ENCODE results near the gene ACSF3. TPM values are rescaled to one million over a fixed set of nuclear protein-coding genes. Genes with fewer than 3 reads are reported as not detected.

ACSF3 gene
- total and polyA plus RNA-seq, 5 experiments from 2014 or later: 21.3 to 64.4 (median 44.7) TPM

DNA sequence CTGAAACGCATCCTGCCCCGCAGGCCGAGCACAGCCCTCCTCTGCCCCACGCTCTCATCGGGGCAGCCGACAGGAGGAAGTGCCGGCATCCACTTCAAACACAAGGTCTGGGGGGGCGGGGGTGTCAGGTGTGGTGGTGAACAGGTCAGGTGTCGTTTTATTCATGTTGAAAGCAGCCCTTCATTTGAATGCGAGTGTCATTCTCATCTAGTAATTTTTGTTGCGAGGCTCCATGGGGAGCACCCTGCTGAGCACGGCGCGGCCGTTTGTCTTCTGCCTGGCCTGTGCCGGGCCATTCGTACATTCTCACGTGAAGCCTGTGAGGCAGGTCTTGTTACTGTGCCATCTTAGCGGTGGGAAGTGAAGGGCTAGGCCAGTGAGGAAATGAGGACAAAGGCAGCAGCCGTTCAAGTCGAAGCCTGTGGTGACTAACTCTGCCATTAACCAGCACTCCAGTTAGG, 1.9 kb downstream of the ACSF3 start:
- ATAC-seq: no peak
- POLR2A ChIA-PET: interaction anchor here (5.9 kb wide), 1 partner anchor 19 kb away, joined by 51 read pairs; no protein-coding TSS in a partner anchor
- H3K27me3 Mint-ChIP-seq: peaks cover 0 to 7% (median 4%) of the 10 kb centered on the region in 5 donors

DNA sequence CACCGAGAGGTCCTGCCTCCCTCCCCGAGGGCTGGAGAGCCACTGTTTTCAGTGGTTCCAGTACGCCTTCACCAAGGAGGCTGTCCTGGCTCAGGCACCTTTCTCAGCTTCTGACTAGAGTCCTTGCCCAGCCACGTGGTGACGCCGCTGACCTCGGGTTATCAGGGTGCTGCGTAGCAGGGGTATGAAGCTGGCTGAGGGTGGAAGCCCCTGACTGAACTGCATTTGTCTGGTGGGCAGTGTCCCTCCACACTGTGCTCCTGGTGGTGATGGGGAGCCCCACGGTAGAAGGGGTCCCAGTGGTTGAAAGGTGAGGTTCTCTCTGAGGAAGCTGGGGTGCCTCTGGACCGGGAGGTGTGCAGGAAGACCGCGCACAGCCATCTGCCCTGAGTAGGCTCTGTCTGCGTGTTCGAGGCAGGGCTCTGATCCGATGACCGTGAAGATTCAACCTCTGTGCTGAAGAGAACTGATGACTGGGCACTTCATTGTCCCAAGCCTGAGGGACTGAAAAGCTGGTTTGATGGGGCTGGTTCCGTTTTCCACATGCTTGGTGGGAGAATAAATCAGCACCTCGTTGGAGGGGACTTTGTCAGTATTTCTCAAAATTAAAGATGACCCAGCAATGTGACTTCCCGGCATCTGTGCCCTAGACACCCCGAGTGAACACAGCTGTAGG, 2.5 kb downstream of the ACSF3 start:
- H3K9me3 Mint-ChIP-seq: no peaks in the 10 kb centered on the region
- peak overlapping the region; percentile 96 to 100 (median 99) for H3K27ac Mint-ChIP-seq
- peak overlapping the region; percentile 28 to 98 (median 90) for H3K4me3 Mint-ChIP-seq
- DNase-seq (no peak), ATAC-seq (no peak)
- POLR2A ChIA-PET: interaction anchor here (0.9 to 5.9 kb wide), 4 partner anchors 19 to 239 kb away, joined by 3 to 51 read pairs (median 6); partner anchors contain the start of genes GALNS, TRAPPC2L and ZNF778
- H3K36me3 Mint-ChIP-seq: peaks cover 0 to 16% (median 0%) of the 10 kb centered on the region in 3 donors
- H3K27me3 Mint-ChIP-seq: peaks cover 0 to 2% (median 0%) of the 10 kb centered on the region in 5 donors
- H3K4me1 Mint-ChIP-seq: peaks cover 27 to 69% (median 63%) of the 10 kb centered on the region in 4 donors

More for the DNA sequence above, 1.9 kb downstream of the ACSF3 start:
- DNase-seq: no peak
- Mint-ChIP-seq H3K36me3 (peaks cover 0 to 12% (median 0%) of the 10 kb centered on the region in 3 donors), H3K9me3 (no peaks in the 10 kb centered on the region), H3K27ac (peak overlapping the region; percentile 70 to 100 (median 99)), H3K4me3 (peak overlapping the region; percentile 57 to 98 (median 94)), H3K4me1 (peaks cover 27 to 68% (median 62%) of the 10 kb centered on the region in 4 donors)

DNA sequence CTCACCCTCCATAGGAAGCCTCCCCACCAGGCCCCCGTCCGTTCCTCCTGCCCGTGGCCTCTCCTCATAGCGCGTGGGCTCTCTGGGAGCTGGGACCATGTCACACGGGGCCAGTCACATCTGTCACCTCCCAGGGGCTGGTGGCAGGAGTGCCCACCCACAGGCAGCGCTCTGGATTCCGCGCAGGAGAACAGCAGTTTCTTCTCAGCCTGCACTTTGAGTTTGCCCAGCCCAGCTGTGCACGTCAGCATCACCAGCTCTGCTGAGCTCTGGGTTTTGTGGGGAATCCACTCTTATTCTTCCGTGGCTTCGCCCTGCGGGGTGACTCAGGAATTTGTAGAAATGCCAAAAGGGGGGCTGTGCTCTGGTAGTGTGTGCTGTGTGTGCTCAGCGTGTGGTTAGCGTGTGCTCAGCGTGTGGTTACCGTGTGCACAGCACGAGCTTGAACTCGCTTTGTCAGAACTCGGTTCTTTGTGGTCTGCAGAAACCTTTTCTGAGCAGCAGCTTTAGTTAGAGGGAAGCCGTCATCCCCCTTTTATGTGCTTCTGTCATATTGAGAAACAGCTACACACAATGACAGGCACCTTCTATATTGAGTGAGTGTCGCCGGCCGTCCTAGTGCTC, 3.2 kb downstream of the ACSF3 start:
- Mint-ChIP-seq H3K4me3 (peak overlapping the region; percentile 78 to 98 (median 90)), H3K4me1 (peaks cover 27 to 76% (median 64%) of the 10 kb centered on the region in 4 donors), H3K27ac (peak overlapping the region; percentile 96 to 100 (median 99)), H3K27me3 (no peaks in the 10 kb centered on the region), H3K36me3 (peaks cover 0 to 23% (median 4%) of the 10 kb centered on the region in 3 donors), H3K9me3 (no peaks in the 10 kb centered on the region)
- POLR2A ChIA-PET: interaction anchor here (0.9 to 5.9 kb wide), 6 partner anchors 18 to 240 kb away, joined by 3 to 51 read pairs (median 4); partner anchors contain the start of genes GALNS, TRAPPC2L and ZNF778
- ATAC-seq: peak; percentile 73 to 77
- peak; percentile 29 to 91 (median 76) for DNase-seq

DNA sequence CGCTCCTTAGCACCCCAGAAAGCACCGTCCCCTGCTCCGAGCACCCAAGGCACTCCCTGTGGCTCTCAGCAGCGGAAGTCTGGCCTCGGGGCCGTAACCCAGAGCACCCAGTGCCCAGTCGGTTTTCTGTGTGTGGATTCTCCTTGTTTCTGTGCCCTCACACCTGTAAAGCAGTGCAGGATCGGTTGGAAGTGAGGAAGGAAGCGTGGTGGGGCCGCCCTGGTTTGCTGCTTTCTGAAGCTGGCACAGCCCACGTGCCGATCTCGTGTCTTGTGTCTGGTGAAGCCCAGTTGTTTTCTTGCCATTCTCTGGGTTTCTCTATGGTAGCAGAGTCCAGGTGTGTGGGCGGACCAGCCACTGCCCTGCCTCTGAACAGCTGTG, 3.7 kb downstream of the ACSF3 start:
- H3K36me3 Mint-ChIP-seq: peaks cover 0 to 23% (median 4%) of the 10 kb centered on the region in 3 donors
- peak overlapping the region; percentile 96 to 100 (median 99) for H3K27ac Mint-ChIP-seq
- DNase-seq (no peak), ATAC-seq (peak in 1 of 2 donors; percentile 6)
- H3K27me3 Mint-ChIP-seq: no peaks in the 10 kb centered on the region
- peaks cover 29 to 79% (median 63%) of the 10 kb centered on the region in 4 donors for H3K4me1 Mint-ChIP-seq
- no peaks in the 10 kb centered on the region for H3K9me3 Mint-ChIP-seq
- POLR2A ChIA-PET: interaction anchor here (1.1 to 5.9 kb wide), 6 partner anchors 12 to 143 kb away, joined by 3 to 51 read pairs (median 6); partner anchors contain the start of gene ZNF778
- H3K4me3 Mint-ChIP-seq: peak overlapping the region; percentile 78 to 98 (median 90)

DNA sequence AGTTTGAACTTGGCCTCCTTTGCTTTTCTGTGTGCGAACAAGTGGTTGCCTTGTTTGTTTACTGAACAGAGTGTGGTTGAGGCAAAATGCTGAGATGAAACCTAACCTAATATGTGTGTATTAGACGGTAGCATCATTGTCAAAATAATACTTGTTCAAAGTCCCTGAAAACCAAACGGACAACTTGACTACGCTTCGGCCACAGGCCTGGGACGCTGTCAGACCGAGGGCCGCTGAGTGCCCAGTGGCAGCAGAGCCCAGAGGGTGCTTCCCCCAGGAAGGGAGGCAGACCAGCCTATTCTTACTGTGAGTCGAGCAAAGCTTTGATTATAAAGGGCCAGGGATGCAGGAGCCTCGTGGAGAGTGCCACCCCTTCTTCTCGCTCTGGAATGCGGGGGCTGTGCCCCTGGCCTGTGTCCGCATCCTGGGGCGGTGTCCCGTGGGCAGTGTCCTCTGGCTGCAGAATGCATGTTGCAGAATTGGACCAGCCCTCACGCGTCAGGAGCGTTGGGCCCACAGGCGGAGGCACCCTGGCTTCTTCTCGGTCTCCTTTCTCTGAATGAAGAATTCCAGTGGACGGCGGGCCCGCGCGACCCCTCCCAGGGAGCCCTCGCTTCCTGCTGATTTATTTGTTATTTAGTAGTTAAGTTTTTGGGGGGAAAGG, 5.2 kb downstream of the ACSF3 start:
- POLR2A ChIA-PET: interaction anchor here (0.5 to 5.9 kb wide), 4 partner anchors 16 to 1334 kb away, joined by 3 to 51 read pairs (median 4); no protein-coding TSS in a partner anchor
- ATAC-seq (no peak), DNase-seq (no peak)
- Mint-ChIP-seq H3K27me3 (no peaks in the 10 kb centered on the region), H3K9me3 (no peaks in the 10 kb centered on the region), H3K4me3 (peak overlapping the region in 9 of 10 donors; percentile 85 to 98 (median 90)), H3K27ac (peak overlapping the region; percentile 81 to 100 (median 99)), H3K36me3 (peaks cover 0 to 37% (median 9%) of the 10 kb centered on the region in 3 donors), H3K4me1 (peaks cover 31 to 82% (median 61%) of the 10 kb centered on the region in 4 donors)

DNA sequence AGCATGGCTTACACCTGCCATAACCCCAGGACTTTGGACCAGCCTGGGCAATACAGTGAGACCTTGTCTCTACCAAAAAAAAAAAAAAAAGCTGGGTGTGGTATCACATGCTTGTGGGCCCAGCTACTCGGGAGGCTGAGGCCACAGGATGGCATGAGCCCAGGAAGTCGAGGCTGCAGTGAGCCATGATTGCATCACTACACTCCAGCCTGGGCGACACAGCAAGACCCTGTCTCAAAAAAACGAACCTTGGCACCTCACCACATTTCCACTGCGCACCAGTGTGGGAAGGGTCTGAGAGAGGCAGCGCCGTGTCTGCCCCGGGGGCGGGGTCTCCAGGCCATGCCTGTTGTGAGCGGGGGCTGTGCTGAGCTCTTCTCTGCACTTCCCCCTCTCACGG, 6.3 kb downstream of the ACSF3 start:
- Mint-ChIP-seq H3K9me3 (no peaks in the 10 kb centered on the region), H3K36me3 (peaks cover 0 to 47% (median 9%) of the 10 kb centered on the region in 3 donors), H3K27me3 (no peaks in the 10 kb centered on the region), H3K27ac (peak overlapping the region in 6 of 10 donors; percentile 49 to 94 (median 70)), H3K4me1 (peaks cover 28 to 73% (median 52%) of the 10 kb centered on the region in 4 donors), H3K4me3 (peak overlapping the region in 1 of 10 donors; percentile 53)
- POLR2A ChIA-PET: interaction anchor here (5.9 kb wide), 1 partner anchor 15 kb away, joined by 51 read pairs; no protein-coding TSS in a partner anchor
- no peak for ATAC-seq
- DNase-seq: peak in 1 of 10 donors; percentile 45

DNA sequence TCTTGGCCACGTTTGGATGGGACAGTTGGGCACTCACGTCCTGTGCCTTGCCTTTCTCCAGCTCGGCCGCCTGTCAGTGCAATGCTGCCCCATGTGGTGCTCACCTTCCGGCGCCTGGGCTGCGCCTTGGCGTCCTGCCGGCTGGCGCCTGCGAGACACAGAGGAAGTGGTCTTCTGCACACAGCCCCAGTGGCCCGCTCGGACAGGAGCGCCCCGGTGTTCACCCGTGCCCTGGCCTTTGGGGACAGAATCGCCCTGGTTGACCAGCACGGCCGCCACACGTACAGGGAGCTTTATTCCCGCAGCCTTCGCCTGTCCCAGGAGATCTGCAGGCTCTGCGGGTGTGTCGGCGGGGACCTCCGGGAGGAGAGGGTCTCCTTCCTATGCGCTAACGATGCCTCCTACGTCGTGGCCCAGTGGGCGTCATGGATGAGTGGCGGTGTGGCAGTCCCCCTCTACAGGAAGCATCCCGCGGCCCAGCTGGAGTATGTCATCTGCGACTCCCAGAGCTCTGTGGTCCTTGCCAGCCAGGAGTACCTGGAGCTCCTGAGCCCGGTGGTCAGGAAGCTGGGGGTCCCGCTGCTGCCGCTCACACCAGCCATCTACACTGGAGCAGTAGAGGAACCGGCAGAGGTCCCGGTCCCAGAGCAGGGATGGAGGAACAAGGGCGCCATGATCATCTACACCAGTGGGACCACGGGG, 7.1 kb downstream of the ACSF3 start:
- DNase-seq: peak in 1 of 10 donors; percentile 48
- H3K9me3 Mint-ChIP-seq: no peaks in the 10 kb centered on the region
- H3K27me3 Mint-ChIP-seq: no peaks in the 10 kb centered on the region
- no peak for ATAC-seq
- H3K4me1 Mint-ChIP-seq: peaks cover 28 to 68% (median 45%) of the 10 kb centered on the region in 4 donors
- peak overlapping the region in 4 of 10 donors; percentile 74 to 94 (median 87) for H3K27ac Mint-ChIP-seq
- peak overlapping the region in 2 of 10 donors; percentile 3 to 53 for H3K4me3 Mint-ChIP-seq
- peaks cover 0 to 55% (median 12%) of the 10 kb centered on the region in 3 donors for H3K36me3 Mint-ChIP-seq
- POLR2A ChIA-PET: interaction anchor here (5.9 kb wide), 1 partner anchor 14 kb away, joined by 51 read pairs; no protein-coding TSS in a partner anchor

DNA sequence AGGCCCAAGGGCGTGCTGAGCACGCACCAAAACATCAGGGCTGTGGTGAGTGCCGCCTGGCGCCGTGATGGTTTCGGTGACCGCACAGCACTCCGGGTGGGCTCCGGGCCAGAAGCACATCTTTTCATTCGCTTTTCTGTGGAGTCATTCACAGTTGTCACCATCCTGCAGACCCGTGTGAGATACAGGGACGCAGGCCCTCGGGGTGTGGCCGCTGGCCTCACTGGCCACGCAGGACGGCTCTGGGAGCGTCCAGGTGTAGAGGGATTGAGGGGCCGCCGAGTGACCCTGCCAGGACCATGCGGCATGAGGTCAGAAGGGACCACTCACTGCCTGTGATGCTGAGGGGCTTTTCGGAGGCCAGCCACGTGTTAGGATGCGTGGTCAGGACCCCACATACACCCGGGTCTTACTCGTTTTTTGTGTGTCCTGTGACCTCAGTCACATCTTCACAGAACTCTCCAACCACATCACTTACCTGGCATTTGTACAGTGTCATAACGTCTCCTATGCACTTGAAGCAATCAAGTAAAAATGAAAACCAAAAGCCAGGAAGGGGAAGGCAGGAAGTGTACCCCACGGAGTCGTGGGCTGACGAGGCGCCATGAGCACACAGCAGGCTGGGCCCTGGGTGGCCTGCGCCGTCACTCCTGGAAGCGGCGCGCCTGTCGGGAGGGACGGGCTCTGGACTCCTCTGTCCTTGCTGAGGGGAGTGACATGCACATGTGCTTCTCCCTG, 7.8 kb downstream of the ACSF3 start:
- DNase-seq (no peak), ATAC-seq (no peak)
- Mint-ChIP-seq H3K27me3 (no peaks in the 10 kb centered on the region), H3K27ac (peak overlapping the region in 6 of 10 donors; percentile 40 to 69 (median 54)), H3K4me3 (peak overlapping the region in 2 of 10 donors; percentile 14 to 16), H3K9me3 (no peaks in the 10 kb centered on the region), H3K4me1 (peaks cover 28 to 61% (median 38%) of the 10 kb centered on the region in 4 donors), H3K36me3 (peaks cover 0 to 61% (median 12%) of the 10 kb centered on the region in 3 donors)
- POLR2A ChIA-PET: interaction anchor here (5.9 kb wide), 1 partner anchor 13 kb away, joined by 51 read pairs; no protein-coding TSS in a partner anchor

DNA sequence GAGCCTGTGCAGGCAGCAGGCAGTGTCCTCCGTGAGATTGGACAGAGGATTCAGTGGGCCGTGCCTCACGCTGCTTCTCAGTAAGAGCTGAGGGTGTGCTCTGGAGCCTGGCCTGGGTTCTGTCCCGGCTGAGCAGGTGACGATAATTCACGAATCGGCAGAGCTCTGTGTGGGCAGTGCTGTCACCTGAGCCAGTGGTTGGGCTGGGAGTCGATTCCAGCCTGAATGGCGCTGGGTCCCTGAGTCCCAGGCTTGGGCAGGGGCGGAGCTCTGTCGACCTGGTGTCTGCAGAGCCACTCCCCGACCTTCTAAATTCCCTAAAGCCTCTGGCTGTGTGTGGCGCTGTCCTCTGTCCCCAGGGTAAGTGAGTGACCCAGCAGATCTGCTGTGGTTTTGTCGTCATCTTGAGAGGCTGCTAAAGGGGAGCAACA, 8.4 kb downstream of the ACSF3 start:
- Mint-ChIP-seq H3K4me3 (peak overlapping the region in 1 of 10 donors; percentile 16), H3K27ac (peak overlapping the region in 6 of 10 donors; percentile 25 to 77 (median 62)), H3K9me3 (no peaks in the 10 kb centered on the region), H3K27me3 (no peaks in the 10 kb centered on the region), H3K36me3 (peaks cover 0 to 66% (median 12%) of the 10 kb centered on the region in 3 donors), H3K4me1 (peaks cover 22 to 55% (median 32%) of the 10 kb centered on the region in 4 donors)
- DNase-seq (no peak), ATAC-seq (no peak)
- POLR2A ChIA-PET: no interaction called here

DNA sequence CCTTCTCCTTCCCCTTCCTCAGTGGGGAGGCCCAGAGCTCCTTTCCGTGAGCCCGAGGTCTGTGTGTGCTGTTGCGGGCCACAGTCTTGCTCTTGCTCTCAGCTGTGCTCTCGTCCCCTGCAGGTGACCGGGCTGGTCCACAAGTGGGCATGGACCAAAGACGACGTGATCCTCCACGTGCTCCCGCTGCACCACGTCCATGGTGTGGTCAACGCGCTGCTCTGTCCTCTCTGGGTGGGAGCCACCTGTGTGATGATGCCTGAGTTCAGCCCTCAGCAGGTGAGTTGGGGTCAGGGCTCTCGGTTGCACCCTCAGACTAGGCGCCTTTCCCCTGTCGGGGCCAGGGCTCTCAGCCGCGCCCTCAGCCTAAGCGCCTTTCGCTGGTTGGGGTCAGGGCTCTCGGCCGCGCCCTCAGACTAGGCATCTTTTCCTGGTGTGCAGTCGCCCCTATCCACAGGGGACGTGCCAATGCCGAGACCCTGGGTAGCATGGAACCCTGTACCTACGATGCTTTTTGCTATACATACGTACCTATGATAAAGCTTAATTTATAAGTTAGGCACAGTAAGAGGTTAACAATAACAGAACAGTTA, 8.9 kb downstream of the ACSF3 start:
- DNase-seq (no peak), ATAC-seq (no peak)
- Mint-ChIP-seq H3K4me3 (peak overlapping the region in 1 of 10 donors; percentile 30), H3K27me3 (no peaks in the 10 kb centered on the region), H3K27ac (peak overlapping the region in 5 of 10 donors; percentile 25 to 77 (median 43)), H3K36me3 (peaks cover 0 to 72% (median 17%) of the 10 kb centered on the region in 3 donors), H3K9me3 (no peaks in the 10 kb centered on the region), H3K4me1 (peaks cover 21 to 50% (median 27%) of the 10 kb centered on the region in 4 donors)
- POLR2A ChIA-PET: interaction anchor here (1.4 kb wide), 1 partner anchor 9 kb away, joined by 5 read pairs; the partner anchor contains the start of gene ACSF3
